Astrocyte of the cerebellum (primary cell): ENCODE measurements around the gene ZFAND3.

Source experiments
- DNase-seq: peaks from one replicate; pipeline ENCODE4 v3.0.0-alpha.2; 2011; ENCODE audit warnings: low read depth
- H3K4me3 ChIP-seq: 2 replicates; pipeline ENCODE4 v1.5.1; 2011; ENCODE audit warnings: mild to moderate bottlenecking, low read depth, low read length, moderate library complexity
- CTCF ChIP-seq: IDR thresholded peaks from 2 replicates; pipeline ENCODE4 v1.5.1; 2012; ENCODE audit warnings: low read length, low read depth, moderate library complexity, mild to moderate bottlenecking; ENCODE audit errors: missing control alignments
- in situ Hi-C: cut with HindIII; loops from 2 replicates; pipeline ENCODE4 v1.10.0; 2017; ENCODE audit warnings: low sequenced_read_pairs

Gene ZFAND3

GRCh38 chr6:38105066-38105465, 285.5 kb downstream of the ZFAND3 start:
- no peak for DNase-seq
- TF ChIP-seq CTCF: no peak
- no peak overlapping the region for H3K4me3 ChIP-seq
- in situ Hi-C loops: no loop called here

GRCh38 chr6:38107073-38107472, 287.5 kb downstream of the ZFAND3 start:
- in situ Hi-C loops: no loop called here
- H3K4me3 ChIP-seq: no peak overlapping the region
- no peak for DNase-seq
- no peak for TF ChIP-seq CTCF

GRCh38 chr6:38110481-38110971, 291.0 kb downstream of the ZFAND3 start:
- no peak for DNase-seq
- in situ Hi-C loops: no loop called here
- no peak for TF ChIP-seq CTCF
- no peak overlapping the region for H3K4me3 ChIP-seq

- TF ChIP-seq CTCF: no peak
- no peak overlapping the region for H3K4me3 ChIP-seq
- DNase-seq: no peak
- in situ Hi-C loops: no loop called here
Observed at GRCh38 chr6:38112181-38112580, 292.7 kb downstream of the ZFAND3 start.

- no peak overlapping the region for H3K4me3 ChIP-seq
- in situ Hi-C loops: no loop called here
- DNase-seq: no peak
- no peak for TF ChIP-seq CTCF
Observed at GRCh38 chr6:38113825-38114576, 294.5 kb downstream of the ZFAND3 start.

- no peak for TF ChIP-seq CTCF
- in situ Hi-C loops: no loop called here
- DNase-seq: no peak
- H3K4me3 ChIP-seq: no peak overlapping the region
Observed at GRCh38 chr6:38114976-38115625, 295.6 kb downstream of the ZFAND3 start.
